Ovary (tissue), 3 donors: ENCODE measurements around the gene FGFBP1.

Experiments
- POLR2A ChIP-seq: fragments of 450-650 bp; IDR thresholded peaks from one replicate; pipeline ENCODE4 v1.6.1; 2017; ENCODE audit warnings: antibody characterized with exemption, mild to moderate bottlenecking, moderate library complexity
- TF ChIP-seq, protein P1 (sequence below), 3 donors: fragments of 450-650 bp in 2 of 3; fragments of 200-600 bp in 1 of 3; IDR thresholded peaks; one replicate each; pipeline versions ENCODE4 v1.5.1 to v1.8.0; 2016 to 2022; ENCODE audit warnings: antibody characterized with exemption in 3 of 3, mild to moderate bottlenecking in 1 of 3
- donor health status: DM: no; HTN: no; CAD: no.

DNA sequence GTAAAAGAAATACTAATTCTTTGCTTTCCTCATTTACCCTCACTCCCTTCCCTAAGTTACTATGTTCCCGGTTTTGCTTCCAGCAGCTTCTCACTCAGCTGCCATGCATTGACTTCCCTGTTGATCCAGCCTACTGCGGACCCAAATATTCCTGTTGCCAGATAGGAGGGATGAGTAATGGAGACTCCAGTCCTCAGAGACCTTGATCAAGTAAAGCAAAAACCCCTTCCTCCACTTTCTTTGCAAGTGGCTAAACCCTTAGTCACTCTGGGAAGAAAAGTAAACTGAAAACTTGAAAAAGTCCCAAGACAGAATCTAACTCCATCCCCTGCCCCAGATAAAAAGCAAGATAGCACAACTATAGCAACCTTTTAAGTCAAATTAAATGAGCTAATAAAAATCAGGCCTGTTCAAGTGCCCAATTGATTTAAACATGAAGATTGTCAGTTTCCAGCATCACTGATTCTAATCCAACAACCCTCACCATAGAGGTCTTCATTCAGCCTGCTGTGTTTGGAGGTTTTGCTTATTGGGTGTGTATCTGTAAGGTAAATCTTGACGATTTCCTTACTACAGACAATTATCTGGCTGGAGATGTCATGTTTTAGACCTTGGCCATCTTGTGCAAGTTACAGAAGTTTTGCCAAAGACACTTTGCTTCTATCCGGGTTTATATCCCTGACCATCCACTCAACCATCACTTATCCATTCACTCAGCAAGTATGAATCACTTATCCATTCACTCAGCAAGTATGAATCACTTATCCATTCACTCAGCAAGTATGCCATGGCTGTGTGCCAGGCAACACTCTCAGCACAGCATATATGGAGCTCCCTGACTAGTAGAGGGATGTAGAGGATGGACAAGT, 17.6 kb downstream of the FGFBP1 start:
- no peak for TF ChIP-seq POLR2A
- TF ChIP-seq, protein P1, sequence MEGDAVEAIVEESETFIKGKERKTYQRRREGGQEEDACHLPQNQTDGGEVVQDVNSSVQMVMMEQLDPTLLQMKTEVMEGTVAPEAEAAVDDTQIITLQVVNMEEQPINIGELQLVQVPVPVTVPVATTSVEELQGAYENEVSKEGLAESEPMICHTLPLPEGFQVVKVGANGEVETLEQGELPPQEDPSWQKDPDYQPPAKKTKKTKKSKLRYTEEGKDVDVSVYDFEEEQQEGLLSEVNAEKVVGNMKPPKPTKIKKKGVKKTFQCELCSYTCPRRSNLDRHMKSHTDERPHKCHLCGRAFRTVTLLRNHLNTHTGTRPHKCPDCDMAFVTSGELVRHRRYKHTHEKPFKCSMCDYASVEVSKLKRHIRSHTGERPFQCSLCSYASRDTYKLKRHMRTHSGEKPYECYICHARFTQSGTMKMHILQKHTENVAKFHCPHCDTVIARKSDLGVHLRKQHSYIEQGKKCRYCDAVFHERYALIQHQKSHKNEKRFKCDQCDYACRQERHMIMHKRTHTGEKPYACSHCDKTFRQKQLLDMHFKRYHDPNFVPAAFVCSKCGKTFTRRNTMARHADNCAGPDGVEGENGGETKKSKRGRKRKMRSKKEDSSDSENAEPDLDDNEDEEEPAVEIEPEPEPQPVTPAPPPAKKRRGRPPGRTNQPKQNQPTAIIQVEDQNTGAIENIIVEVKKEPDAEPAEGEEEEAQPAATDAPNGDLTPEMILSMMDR (IDR thresholded peaks at IDR 0.05), result no peak
